HG03045 (cell line): ENCODE data around the gene SDF4.

Experiments
- ATAC-seq: cut with Tn5 transposase; IDR thresholded peaks from one replicate; pipeline ENCODE4 v1.9.1; 2021; ENCODE audit warnings: mild to moderate bottlenecking, moderate library complexity; ENCODE audit not compliant: unreplicated experiment

The SDF4 gene

GRCh38 chr1:1229770-1230169 lies 2.0 kb downstream of the SDF4 start:
- ATAC-seq, result no peak

GRCh38 chr1:1228596-1229321 lies 3.0 kb downstream of the SDF4 start:
- ATAC-seq, result no peak

GRCh38 chr1:1228187-1228586 lies 3.6 kb downstream of the SDF4 start:
- ATAC-seq, result no peak

GRCh38 chr1:1227386-1227785 lies 4.4 kb downstream of the SDF4 start:
- no peak for ATAC-seq

DNA sequence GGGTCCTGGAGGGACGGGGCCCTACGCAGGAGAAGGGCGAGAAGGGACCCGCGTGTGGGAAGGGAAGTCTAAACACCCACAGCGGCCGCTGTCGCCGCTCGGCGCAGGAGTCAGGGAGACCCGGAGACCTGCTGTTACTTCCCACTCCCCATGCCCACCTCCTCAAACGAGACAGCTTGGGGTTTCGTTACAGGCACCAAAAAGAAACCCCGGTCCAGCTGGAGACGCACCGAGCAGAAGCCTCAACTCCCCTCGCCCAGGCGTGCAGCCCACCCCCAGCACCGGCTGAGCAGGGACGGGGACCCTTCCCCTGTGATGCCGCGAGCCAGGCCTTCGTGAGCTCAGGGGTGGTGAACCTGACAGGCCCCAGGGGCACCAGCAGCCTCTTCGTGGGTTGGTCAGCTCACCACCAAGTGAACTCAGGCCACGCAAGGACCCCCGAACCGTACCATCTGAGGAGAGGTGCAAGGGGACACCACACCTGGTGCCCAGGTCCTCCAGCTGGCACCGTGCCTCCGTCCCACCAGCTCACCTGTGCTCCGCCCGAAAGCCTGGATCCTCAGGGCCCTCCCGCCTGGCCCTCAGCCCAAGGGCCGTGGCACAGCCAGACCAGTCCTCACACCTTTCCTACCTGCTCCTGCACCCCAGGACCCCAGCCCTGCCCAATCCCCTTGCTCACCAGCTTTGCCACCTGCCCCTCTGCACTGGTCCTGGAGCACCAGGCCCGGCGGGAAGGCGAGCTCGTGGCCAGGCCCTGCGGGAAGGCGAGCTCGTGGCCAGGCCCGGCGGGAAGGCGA lies 5.0 kb downstream of the SDF4 start:
- ATAC-seq, result no peak

DNA sequence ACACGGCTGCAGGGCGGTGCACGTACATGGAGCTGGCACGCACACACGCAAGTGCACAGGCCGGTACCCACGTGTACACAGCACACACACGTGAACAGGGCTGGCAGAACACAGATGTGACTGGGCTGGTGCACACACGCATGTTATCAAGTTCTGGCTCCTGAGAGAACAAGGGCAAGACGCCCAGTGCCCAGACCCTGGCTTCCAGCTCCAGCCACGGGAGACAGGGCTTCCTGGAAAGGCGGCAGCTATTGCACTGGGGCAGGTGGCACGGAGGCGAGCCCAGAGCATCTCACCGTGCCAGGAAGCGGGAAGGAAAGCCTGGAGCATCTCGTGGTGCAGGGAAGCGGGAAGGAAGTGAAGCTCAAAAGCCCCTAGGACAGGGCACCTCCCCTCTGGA lies 5.9 kb downstream of the SDF4 start:
- ATAC-seq, result no peak

- no peak for ATAC-seq
Observed at GRCh38 chr1:1225238-1225845, 6.5 kb downstream of the SDF4 start.

DNA sequence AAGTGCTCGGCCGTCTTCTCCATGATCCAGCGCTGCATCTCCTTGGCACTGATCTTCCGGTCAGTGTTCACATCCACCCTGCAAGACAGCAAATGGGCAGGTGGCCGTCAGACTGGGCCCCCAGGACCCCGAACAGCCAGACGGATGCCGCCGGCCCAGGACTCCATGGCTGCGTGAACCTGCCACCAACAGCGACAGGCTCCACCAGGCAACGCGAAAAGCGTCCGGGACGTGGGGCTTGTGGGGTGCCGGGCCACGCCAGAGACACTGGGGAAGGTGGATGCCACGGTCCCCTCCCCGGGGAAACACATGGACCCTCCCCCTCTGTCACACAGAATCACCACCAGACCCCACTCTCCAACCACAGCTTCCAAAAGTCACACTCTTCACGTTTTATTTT lies 7.9 kb downstream of the SDF4 start:
- no peak for ATAC-seq

- no peak for ATAC-seq
Observed at GRCh38 chr1:1223321-1223720, 8.5 kb downstream of the SDF4 start.

- ATAC-seq, result no peak
Observed at GRCh38 chr1:1222575-1223225, 9.1 kb downstream of the SDF4 start.

GRCh38 chr1:1221887-1222574 lies 9.8 kb downstream of the SDF4 start:
- no peak for ATAC-seq

- ATAC-seq, result no peak
Observed at GRCh38 chr1:1220197-1220596, 11.6 kb downstream of the SDF4 start.

DNA sequence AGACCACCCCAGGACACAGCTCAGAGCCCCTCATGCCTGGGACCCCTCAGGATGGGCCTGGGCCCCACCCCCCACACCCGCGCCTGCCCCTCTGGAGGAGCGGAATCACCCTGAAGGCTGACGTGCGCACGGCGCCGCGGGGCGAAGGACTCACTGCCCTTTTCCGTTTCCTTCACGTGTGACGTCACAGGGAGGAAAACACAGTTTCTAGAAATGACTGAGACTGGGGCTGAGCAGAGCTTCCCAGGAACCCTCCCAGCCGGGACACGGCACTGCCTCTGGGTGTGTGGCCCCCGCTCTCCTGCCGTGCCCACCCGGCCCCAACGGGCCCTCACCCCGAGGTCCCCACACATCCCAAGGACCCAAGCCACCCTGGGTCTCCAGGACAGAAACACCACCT lies 12.5 kb downstream of the SDF4 start:
- ATAC-seq, result no peak

DNA sequence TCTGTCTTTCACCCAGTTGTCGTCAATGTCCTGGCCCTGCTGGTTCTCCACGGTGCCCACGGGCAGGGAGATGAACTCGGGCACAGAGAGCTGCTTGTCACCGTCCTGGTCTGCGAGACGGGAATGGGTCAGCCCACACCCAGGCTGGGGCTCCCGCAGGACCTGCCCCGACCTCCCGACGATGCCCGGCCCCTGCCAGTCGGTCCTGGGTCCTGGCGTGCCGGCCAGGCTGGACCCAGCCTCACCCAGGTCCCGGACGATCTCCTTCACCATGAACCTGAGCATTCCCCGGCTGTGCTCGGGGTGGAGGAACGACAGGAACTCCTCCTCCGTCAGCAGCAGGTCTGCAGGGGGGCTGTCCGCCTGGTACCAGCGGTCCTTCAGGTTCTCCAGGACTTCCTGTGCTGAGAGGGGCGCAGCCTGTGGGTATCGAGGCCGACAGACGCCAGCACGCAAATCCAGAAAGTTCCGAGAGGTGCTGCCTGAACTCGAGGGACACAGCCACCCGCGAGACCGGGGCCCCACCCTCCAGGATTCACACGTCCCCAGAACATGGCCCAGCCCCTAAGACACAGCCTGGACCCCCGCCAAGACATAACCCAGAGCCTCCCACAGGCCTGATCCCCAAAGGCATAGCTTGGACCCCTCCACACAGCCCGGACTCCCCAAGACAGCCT lies 13.1 kb downstream of the SDF4 start:
- ATAC-seq, result no peak

DNA sequence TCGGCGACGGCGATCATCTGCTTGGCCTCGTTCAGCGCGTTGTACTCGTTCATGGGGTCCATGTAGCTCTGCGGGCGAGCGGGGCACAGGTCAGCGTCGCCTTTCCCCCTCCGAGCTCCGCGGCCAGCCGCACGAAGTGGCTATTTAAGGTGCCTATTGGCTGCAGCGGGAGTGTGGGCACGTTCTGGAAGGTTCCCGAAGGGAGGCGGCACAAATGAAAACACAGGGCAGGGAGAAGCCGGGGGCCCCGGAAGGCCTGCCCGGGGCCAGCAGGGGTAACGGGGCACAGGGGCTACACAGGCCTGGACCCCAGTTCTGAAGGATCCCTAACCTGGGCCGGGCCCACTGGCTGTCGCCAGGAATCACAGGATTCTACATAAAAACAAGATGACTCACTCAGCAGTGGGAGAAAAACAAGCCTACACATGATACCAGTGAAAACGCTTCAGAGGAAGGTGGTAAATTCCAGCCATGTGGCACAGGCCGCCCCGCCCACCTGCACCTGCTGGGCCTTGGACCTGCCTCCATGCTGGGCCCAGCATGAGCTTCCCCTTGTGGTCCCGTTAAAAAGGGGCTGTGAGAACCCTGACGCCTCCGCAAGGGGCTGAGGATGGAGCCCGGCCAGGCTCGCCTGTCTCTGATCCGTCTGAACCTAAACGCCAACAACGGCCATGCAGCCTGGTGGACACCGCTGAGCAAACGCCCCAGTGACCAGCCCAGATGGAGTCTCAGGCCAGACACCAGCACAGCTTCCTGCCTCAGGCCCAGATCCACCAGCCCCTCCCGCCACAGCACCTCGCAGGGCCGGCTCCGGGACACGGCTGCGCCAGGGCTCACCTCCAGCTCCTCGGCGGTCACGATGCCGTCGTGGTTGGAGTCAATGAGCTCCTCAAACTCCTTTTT lies 13.9 kb downstream of the SDF4 start:
- ATAC-seq, result no peak

- no peak for ATAC-seq
Observed at GRCh38 chr1:1216770-1217620, 14.8 kb downstream of the SDF4 start.

DNA sequence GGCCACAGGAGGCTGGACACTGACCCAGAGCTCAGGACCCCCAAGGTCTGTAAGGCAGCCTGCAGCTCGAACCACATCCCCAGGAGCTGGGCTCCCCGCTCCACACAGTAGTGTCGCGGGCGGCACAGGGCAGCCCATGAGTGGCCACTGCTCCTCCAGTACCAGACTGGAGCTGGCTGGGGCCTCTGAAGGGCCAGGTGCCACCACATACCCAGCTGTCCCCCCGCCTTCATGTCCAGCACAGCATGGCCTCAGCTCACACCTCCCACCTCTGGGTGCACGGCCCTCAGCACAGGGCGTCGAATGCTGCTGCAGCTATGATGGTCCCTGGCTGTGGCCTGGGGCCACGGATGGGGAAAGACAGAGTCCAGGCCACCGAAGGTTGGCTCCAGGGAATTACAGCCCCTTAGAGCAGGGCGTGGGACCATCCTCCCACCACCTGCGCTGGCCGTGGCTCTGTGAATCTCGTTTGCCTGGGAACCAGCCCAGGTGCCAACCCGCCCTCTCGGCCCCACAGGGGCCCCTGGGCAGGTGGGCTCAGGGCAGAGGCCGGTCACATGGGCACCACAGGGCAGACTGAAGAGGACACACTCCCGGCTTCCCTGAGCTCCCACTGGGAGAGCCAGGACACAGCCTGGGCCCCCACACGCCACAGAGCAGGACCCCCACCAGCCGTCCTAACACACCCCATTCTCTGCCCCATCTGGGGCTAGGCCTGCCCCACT lies 15.8 kb downstream of the SDF4 start:
- no peak for ATAC-seq
